Activated CD8-positive, alpha-beta memory T cell treated with anti-CD3 and anti-CD28 coated beads, Interleukin-2, amount 50 U/mL, for 4 hours (primary cell): Measurements from ENCODE around the gene ANKMY1.

Experiments
- DNase-seq: peaks from one replicate; pipeline ENCODE4 v3.0.0-alpha.2; 2020

The ANKMY1 gene

DNA sequence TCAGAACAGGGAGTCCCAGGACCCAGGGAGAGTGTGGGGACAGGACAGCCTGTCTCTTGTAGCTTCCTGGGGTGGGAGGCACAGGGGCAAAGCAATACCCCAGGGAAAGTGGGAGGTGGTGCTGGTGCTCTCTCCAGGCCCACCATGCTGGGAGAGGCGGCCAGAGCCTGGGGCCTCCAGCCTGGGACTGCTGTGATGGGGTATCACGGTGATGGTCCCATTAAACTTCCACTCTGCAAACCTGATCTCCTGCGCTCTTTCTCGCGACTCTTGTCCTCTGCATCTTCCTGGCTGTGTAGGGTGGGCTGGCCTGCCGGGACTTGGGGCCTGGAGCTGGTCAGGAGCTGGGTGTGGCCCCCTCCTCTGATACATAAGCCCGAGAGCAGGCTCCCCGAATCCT, 20.7 kb upstream of the ANKMY1 start:
- DNase-seq, result no peak

DNA sequence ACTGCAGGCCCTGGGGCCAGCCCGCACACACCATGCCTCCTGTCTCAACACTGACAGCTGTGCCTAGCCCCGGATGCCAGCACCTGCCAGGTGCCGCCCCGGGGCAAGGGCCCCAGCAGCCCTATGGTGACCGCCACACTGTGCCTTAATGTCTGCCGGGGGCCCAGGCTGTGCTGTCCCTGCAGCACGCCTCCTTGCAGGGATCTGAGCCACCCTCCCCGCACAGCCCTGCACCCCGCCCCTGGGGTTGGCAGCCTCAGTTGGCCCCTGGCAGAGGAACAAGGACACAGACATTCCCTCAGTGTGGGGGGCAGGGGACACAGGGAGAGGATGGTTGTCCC, 20.3 kb upstream of the ANKMY1 start:
- DNase-seq, result no peak

DNA sequence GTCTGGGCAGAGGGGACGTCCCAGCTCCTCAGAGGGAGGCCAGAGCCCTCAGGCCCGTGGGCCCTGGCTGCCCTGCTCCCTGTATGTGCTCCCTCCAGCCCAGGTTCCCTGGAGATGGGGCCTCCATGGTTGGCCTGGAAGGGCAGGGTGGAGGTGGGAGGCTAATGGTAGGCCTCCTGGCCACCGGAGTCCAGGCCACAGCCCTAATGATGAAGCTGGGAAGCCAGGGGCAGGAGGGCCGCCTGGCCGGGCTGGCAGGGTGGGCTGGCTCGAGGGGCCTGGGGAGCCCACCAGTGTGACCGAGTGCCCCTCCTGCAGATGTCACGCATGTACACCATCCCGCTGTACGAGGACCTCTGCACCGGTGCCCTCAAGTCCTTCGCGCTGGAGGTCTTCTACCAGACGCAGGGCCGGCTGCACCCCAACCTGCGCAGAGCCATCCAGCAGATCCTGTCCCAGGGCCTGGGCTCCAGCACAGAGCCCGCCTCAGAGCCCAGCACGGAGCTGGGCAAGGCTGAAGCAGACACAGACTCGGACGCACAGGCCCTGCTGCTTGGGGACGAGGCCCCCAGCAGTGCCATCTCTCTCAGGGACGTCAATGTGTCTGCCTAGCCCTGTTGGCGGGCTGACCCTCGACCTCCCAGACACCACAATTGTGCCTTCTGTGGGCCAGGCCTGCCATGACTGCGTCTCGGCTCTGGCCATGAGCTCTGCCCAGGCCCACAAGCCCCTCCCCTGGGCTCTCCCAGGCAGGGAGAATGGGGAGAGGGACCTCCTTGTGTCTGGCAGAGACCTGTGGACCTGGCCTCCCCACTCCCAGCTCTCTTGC, 19.7 kb upstream of the ANKMY1 start:
- DNase-seq, result no peak

DNA sequence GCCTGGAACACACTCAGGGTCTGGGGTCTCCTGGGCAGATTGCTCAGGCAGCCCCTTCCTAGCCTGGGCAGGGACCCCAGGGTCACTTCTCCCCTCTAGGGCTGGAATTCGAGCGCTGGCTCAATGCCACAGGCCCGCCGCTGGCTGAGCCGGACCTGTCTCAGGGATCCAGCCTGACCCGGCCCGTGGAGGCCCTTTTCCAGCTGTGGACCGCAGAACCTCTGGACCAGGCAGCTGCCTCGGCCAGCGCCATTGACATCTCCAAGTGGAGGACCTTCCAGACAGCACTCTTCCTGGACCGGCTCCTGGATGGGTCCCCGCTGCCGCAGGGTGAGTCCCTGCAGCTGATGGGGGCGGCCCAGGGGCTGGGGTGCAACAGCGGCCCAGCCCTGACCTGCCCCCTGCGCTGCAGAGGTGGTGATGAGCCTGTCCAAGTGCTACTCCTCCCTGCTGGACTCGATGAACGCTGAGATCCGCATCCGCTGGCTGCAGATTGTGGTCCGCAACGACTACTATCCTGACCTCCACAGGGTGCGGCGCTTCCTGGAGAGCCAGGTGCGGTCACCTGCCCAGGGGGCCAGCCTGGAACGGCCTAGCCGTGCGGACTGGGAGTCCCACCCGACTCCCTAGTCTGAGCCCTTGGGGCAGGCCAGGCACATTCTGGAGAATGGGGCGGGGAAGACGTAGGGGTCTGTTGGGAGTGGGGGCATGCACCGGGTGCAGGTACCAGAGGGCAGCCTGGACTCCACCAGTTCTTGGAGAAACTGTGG, 18.8 kb upstream of the ANKMY1 start:
- no peak for DNase-seq

DNA sequence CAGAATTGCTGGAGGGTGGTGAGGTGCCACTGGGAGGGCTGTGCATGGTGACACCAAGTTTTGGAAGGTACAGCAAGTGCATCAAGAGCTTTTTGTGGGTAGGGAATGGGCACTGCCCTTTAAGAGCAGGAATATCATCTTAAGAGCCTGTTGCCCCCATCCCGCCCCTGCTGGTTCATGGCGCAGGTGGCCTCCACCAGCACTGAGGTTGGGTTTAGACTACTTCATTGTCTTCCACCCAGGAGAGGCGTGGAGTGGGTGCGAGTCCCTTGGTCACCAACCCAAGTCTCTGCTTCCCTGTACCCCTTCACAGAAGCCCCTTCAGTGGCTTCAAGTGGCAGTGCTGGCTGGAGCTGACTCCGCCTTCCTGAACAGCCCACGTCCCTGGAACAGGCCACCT, 18.2 kb upstream of the ANKMY1 start:
- no peak for DNase-seq

DNA sequence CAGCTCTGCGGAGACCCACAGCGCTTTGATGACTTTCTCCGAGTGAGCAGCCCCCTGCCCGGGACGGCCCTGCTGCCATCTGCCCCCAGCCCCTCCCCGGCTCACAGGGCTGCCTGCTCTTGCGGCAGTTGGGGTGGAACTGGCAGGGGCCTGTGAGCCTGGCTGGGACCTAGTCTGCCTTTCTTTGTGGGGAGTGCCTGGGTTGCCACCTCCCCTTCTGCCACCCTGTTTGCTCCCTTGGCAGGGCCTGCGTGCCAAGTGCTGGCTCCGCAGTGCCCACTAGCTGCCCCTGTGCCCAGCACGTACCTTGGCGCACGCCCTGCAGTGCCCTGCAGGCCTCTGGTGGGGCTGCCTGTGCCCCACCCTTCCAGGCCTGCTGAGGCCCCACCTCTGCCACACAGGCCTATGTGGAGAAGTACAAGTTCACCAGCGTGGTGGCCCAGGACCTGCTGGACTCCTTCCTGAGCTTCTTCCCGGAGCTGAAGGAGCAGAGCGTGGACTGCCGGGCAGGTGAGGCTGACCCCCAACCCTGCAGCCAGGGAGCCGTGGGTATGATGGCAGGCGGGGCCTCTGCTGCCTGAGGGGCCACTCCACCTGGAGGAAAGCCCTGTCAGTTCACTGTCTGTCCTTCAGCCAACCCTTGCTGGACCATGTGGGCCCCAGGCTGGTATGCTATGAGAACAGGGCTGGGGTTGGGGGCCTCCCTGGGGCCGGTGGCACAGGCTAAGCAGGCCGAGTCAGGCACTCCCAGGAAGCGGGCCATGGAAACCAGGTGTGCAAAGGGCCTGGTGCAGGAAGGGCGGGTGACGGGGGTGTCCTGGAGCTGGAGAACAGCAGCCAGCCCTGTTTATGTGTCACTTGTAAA, 17.5 kb upstream of the ANKMY1 start:
- DNase-seq, result no peak

DNA sequence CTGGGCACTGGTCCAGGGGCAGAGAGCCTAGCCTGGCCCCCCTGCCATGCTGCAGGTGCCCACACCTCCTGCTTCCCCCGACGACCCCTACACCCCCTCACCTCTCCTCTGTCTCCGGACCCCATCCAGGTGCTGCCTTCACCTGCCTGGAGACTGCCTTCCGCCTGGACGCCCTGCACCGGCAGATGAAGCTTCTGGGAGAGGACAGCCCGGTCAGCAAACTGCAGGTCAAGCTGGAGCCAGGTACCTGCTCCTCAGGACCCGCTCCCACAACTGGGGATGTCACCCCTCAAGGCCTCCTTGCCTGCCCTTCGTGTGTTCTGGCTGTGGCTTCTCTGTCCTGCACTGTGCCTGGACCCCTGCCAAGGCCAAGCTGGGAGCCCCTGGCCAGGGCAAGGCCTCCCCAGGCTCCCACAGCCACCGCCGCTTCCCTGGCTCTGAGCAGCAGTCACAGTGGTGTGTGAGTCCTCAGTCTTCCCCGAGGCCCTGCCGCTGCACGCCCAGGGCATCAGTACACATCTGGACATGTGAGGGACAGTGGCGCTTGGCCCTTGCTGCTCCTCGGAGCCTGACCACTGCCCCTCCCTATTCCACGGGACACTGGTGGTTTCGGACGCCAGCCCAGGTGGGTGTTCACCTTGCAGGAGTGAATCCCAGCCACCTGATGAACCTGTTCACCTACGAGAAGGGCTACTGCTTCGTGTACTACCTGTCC, 16.8 kb upstream of the ANKMY1 start:
- DNase-seq, result no peak

DNA sequence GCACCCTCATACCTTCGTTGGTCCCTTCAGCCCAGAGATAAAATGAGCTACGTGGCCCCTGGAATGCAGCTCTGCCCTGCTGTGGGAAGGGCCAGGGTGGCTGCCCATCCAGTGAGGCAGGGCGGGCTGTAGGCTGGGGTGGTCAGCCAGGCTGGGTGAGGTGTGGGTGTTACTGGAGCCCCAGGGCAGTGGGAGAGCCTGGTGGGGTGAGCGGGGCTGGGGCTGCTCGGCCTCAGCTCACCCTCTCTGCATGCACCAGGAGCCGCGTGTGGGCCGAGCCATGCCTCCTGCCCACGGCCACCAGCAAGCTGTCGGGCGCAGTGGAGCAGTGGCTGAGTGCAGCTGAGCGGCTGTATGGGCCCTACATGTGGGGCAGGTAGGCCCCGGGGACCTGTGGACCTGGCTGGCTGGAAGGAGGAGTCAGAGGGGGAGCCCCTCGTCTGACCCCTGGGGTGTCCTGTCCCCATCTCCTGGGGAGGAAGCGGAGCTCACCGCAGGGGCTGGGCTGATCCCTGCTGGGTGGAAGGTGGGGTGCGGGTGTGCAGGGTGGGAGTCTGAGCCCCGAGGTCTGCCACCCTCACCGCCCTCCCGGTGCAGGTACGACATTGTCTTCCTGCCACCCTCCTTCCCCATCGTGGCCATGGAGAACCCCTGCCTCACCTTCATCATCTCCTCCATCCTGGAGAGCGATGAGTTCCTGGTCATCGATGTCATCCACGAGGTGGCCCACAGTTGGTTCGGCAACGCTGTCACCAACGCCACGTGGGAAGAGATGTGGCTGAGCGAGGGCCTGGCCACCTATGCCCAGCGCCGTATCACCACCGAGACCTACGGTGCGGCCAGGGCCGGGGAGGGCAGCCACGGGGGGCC, 16.0 kb upstream of the ANKMY1 start:
- no peak for DNase-seq

DNA sequence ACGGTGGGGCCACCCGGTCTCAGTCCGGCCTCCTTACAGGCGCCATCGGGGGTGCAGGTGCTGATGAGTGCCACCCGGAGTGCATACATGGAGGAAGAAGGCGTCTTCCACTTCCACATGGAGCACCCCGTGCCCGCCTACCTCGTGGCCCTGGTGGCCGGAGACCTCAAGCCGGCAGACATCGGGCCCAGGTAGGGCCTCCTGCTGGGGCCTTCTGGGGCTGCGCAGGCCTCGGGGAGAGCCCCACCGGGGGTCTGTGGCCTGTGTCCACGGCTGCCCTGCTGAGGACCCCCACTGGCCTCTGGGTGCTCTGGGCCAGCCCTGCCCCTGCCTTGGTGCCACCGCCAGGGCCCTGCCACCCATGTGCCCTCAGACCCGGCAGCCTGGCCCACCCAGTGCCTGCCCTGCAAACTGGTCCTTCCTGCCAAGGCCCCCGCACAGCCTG, 15.3 kb upstream of the ANKMY1 start:
- DNase-seq, result peak; percentile 8

DNA sequence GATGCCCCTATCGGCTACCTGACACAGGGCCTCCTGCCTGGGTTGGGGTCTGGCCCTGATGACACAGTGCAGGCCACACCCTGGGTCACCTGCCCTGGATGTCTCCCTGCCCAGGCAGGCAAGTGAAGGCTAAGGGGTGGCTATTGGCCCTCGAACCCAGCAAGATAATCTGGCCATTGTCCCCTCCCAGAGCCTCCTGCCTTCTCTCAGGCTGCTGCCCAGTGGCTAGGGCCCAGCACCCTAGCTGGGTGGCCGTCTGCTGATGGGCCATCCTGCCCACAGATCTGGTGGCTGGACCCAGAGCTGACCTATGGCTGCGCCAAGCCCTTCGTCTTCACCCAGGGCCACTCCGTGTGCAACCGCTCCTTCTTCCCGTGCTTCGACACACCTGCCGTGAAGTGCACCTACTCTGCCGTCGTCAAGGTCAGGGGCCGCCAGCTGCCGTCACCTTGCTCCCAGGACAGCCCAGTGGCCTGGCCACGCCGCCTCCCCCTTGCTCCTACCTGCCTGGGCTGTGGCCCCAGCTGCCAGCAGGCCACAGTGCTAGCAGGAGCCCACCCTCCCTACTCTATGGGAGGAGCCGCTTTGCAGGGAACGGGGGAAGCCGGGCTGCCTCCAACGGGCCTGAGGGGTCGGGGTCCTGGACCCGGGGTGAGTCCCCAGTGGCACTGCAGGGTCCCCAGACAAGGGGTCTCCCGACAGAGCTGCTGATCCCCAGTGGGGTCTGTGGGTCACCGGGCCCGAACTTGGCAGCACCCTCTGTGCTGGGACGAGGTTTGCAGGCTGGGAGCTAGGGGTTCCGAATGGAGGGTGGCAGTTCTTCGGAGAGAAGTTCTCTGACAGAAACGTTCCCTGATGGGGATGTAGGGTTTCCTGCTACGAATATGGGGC, 14.6 kb upstream of the ANKMY1 start:
- DNase-seq, result peak; percentile 12

DNA sequence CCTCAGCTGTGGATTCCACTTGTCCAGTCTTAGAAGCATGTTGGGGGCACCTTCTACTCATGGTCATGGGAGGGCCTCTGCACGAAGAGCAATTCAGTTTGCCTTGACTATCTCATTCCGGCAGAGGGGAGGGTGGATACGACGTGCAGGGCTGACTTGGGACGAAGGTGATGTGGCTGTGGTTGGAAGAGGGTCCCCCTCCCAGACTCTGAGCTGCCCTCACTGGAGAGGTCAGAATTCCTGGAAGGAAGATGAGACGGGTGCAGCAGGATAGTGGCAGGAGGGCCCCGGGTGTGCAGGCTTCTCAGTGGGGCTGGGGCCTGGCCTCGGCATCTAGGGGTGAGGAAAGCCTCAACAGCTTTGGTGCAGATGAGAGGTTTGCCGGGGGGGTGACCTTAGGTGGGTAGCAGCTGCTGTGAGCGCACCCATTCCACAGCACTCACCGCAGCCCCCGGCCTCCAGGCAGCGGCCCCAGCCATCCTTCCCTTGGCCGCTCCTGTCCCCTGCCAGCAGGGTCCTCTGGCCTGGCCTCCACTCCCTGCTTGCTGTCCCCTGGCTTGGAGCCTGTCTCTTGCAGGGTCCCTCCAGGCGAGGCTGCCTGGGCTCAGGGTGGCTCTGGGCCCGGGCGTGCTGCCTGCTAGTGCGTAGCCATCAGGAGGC, 13.7 kb upstream of the ANKMY1 start:
- DNase-seq, result peak; percentile 13

DNA sequence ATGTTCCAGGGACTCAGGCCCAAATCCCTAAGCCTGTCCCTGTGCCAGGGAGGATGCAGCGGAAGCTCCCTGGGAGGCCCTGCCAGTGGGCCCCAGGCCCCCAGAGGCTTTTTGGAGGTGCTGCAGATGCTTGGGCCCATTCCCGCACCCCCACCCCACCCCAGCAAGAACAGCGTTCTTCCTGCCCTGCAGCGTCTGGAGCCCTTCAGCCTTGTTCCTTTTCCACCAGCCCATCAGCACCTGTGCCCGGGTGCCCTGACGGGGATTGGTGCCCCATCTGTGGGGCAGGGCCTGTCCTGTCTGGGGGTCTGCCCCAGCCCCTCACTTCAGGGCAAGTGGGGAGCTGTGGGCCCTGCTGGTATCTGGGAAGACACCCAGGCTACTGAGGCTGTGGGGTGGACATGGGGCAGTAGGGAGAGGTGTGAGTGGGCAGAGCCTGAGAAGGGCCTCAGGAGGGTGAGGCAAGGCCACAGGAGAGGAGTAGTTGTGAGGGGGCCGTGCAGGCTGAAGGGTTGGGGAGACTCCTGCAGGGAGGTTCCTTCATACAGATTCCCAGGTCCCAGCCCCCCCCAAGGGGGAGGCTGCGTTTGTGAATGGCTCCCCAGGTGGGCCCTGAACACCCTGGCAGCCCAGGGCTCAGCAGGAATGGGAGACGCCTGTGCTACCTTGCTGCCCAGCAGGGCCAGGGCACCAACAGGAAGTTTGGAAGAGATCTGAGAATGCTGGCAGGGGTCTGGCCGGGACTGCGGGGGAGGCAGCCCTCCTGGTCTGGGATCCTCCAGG, 12.9 kb upstream of the ANKMY1 start:
- DNase-seq, result peak; percentile 16

DNA sequence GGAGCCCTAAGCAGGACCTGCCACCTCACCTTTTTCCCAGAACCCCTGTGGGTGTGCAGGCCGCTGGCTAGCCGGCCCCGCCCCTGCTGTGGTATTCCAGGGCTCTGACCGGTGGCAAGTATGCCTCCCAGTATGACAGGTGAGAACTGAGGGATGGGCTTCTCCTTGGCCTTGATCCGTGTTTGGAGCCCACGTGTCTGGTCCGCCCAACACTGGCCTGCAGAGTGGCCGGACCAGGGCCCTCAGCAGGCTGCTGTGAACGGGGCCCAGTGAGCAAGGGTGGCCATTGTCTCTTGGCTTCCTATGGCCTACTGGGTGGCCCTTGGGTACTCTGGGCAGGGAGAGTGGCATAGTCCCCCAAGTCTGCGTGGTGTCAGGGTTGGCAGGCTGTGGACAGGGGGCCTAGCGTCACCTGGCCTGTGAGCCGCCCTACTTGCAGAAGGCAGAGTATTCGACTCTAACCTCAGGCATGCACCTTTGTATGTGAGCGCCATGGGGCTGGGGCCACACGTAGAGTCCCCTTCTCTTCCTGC, 12.3 kb upstream of the ANKMY1 start:
- DNase-seq, result no peak

DNA sequence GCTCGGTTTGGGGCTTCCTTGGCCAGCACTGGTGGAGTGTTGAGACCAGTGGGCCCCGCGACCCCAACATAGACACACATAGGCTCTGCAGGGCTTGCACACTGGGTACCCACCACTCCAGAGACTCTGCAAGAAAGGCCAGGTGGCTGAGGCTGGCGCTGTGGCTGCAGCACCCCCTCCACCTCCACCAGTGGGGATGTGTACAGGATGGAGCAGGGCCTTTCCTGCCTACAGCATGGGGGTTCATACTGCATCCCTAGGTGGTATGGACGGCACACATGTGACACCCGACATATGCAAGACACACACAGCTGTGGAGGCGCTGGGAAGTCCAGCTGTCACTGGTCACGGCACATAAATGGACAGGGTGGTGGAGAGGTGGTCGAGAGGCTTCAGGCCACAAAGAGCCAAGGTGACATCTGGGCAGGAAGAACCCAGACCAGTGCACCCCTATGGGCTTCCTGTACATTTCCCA, 11.8 kb upstream of the ANKMY1 start:
- DNase-seq, result peak; percentile 18

DNA sequence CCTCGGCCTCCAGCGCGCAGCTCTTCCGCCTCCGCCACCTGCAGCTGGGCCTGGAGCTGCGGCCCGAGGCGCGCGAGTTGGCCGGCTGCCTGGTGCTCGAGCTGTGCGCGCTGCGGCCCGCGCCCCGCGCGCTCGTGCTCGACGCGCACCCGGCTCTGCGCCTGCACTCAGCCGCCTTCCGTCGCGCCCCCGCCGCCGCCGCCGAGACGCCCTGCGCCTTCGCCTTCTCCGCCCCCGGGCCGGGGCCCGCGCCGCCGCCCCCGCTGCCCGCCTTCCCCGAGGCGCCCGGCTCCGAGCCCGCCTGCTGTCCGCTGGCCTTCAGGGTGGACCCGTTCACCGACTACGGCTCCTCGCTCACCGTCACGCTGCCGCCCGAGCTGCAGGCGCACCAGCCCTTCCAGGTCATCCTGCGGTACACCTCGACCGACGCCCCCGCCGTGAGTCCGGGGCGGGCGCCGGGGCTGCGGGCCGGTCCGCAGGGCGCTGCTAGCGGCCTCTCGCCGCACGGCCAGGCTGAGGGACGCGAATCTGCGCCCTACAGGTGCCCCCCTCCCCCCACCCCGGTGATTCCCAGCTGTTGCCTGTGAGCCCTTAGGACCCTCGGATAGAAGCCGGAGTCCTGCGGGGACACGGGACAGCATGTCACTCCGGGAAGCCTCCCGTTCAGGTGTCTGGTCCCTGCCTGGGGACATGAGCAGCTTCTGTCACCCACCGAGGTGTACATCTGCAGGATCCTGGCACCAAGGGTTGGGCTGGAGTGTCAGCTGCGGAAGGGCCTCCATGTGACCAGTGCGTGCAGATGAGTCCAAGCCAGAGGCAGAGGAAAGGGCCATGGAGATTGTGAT, 11.1 kb upstream of the ANKMY1 start:
- peak; percentile 64 for DNase-seq

DNA sequence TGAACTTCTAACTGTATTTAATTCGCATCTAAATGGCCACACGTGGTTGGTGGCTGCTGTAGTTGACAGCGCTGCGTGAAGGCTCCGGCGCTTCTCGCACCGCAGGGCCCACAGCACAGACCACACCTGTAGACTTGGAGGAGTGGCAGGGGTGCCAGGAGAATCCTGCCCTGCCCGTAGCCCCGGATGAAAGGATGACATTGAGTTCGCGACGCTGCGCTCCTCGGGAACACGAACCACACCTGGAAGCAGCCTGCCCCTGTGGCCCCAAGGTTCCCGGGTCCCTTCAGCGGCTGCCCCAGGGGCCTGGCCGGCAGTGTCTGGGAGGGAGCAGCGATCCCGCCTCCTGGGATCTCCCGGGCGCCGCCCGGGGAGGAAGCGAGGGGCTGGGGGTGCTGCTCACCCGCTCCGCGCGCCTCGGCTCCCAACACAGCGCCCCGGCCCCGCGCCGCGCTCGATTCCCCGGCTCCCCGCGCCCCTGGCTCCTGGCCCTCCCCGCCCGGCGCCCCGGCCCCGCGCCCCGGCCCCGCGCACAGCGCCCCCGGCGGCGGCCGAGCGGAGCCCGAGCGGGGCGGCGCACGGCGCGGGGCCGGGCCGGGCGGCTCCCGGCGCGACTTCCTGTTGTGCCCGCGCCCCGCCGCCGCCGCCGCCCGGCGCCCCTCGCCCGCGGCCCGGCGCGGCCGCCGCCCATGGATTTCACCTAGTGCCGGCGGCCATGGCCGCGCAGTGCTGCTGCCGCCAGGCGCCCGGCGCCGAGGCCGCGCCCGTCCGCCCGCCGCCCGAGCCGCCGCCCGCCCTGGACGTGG, 10.3 kb upstream of the ANKMY1 start, which contains the start of gene RNPEPL1:
Gene RNPEPL1, plus strand, starts transcription at position 613 of the 806 bp plus-strand sequence. Its CDS starts 103 bp downstream, at position 716.
- DNase-seq, result peak; percentile 56
